Left renal pelvis (tissue), 4 donors: ENCODE measurements around the gene PCSK1. TPM values are rescaled to one million over a fixed set of nuclear protein-coding genes. Genes with fewer than 3 reads are reported as not detected.
"Not testable (repeated sequence)": the region's sequence is repeated elsewhere in the genome, so short reads cannot be mapped to it uniquely, and the experiment has no call there.

ENCODE experiments used
- DNase-seq, 4 donors: peaks; one replicate each; pipeline ENCODE4 v3.0.0-alpha.2; 2013; ENCODE audit warnings: low read depth in 4 of 4, low spot score in 3 of 4
- polyA plus RNA-seq, 4 donors: library from polyadenylated mRNA; unstranded; fragments of 120-200 nt; gene quantifications; one replicate each; pipeline ENCODE4 v1.2.1, GENCODE V29; 2013; ENCODE audit not compliant: insufficient read length in 4 of 4

The PCSK1 gene
- polyA plus RNA-seq, 4 donors = 0.10 to 0.29 (median 0.20) TPM

- DNase-seq = no peak
Measured at GRCh38 chr5:96427824-96428223, 5.2 kb downstream of the PCSK1 start.

DNA sequence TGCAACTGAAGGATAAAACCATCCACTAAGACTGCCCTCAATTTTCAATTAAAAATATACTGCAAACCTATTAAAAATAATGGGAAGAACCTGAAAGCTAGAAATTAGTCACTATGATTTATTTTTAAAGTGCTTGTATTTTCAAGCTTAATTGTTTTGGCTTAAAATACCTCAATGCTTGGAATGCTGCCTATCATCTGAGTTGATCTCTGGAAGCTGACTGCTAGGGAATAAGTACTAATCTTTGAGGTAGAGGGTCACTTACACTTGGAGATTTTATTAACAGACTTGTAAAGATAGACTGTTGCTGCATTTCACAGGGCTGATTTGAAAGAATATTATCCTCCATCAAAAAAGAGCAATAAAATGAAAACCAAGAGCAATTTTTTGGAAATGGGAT, 6.2 kb downstream of the PCSK1 start:
- no peak for DNase-seq

DNA sequence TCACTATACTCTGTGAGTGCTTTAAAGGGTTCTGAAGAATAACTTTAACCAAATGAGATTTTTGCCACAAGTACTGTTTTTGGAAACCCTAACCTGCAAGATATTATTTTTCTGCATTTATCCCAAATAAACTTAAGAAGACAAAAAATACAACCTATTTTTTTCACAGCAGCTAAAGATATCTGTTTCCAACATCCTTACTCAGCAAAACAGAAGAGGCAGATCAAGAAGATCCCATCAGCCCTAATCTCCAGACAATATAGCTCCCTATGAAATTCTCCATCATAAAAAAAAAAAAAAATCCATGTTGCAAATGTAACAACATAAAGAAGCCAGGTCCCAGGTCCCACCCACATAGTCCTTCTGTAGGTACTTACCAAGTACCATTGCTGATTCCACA, 7.6 kb downstream of the PCSK1 start:
- DNase-seq = no peak

DNA sequence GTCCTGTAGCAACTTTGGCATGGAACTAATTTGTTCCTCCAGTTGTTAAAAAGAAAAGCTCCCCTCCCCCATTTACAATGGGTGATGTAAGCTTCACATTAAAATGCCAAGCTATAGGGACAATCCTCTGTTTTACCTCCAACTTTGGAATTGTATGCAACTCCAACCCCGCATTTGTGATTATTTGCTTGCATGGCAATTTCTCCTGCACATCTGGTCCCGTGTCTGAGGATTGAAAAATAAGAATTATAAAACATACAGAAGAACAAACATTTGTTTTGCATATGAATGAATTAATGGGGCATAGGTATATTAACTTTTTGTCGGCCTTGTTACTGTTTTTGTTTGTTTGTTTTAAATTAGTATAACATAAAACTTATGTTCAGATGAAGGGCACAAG, 17.2 kb downstream of the PCSK1 start:
- DNase-seq = no peak

DNA sequence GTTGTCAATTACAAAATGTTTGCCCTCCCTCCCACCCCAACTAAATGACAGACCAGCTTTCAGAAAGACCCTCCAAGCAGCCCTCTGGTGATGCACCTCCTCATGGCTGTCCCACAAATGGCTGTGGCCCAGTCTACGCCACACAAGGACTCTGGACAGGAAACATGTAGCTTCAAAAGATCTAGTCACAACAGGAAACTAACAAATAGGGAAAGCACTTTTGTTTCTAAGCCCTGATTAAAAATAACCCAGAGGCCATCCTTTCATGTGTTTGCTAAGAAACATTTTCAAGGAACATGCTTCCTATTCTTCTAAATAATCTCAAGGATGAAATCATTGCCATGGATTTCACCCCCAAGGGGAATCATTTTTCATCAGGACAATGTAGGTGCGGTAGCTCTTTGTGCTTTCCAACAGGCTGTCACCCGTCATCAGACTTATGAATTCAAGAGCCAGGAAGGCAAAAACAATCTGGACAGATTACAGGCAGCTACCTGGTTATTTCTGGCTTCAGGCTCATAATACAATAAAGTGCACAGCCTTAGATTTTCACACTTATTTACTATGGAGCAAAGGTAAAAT, 20.1 kb downstream of the PCSK1 start:
- no peak for DNase-seq

GRCh38 chr5:96410013-96410412, 23.0 kb downstream of the PCSK1 start:
- DNase-seq = no peak

DNA sequence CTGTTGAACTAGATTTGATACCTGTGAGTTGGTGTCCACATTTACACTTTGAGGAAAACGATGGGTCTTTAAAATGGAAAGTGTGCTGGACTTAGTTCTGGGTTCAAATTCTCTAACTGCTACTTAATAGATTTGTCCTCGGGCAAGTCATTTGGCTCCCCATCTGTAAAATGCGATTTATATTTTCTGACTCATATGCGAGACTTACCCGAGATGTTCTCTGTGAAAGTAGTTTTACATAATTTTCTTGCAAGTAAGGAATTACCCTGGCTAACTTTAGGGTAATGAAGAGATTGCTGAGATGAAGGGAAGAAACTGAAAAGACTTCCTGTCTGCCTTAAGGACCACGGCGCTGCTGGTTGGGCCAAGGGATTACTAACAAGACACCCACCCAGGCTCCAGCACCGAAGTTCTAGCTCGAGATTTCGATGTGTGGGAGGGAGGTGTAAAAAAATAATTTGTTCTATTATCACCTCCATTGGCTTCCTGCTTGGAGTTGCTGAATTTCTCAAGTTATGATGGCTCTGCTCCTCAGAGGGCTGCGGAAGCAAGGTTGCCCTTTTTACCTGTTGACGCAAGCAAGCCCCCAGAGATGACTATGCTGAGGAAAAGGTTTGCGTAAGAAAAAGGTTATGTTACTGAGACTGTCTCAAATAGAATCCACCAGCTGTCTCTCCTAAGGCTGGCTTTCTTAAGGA, 24.1 kb downstream of the PCSK1 start:
- DNase-seq = no peak

GRCh38 chr5:96408210-96408777, 24.8 kb downstream of the PCSK1 start:
- no peak for DNase-seq

- DNase-seq = no peak
Measured at GRCh38 chr5:96407436-96407835, 25.6 kb downstream of the PCSK1 start.

DNA sequence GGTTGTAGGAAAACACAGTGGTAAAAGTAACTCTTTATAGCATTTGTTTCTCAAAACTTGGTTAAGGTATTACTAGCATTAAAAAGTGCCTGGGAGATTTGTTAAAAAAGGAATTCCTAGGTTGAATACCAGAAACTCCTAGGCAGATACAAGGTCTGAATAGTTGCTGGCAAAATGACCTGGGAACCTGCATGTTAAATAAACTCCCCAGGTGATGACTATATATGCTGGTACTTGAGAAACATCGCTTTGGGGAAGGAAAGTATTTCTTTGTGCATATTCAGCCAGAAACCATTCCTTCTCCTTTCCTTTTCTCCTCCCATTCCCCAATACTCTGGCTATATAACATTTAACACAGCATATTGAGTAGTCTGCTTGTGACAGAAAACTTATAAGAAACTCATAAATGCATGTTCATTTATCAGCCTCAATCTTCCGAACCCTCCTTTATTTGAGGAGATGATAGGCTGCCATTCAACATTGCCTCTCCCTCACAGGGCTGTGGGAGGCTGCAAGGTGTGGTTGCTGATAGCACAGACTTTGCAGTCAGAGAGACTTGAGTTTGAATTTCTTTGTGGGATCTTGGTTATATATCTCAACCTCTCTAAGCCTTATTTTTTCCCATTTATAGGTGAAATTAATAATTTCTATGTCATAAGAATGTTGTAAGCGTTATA, 28.7 kb downstream of the PCSK1 start:
- DNase-seq = no peak

- DNase-seq = no peak
Measured at GRCh38 chr5:96402500-96402899, 30.5 kb downstream of the PCSK1 start.

DNA sequence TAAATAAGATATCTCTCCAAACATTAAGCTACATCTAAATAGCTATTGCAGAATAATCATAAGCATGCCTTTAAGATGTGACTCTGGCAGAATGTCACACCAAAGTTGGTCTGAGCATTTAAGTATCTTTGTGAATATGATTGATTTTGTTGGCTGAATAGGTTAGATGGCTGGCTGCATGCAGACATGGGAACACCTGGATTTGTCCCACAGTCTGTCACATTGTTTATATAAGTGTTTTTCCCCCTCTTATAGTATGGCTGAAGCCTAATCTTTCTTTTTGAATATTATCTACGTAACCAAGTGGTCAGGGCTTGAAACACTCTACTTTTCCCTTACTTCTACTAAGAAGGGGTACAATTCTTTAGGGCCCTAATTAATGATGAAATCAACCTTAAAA, 36.2 kb downstream of the PCSK1 start:
- DNase-seq = no peak

GRCh38 chr5:96395295-96395694, 37.8 kb downstream of the PCSK1 start:
- not testable (repeated sequence) for DNase-seq

- DNase-seq = no peak
Measured at GRCh38 chr5:96391921-96392320, 41.1 kb downstream of the PCSK1 start.

DNA sequence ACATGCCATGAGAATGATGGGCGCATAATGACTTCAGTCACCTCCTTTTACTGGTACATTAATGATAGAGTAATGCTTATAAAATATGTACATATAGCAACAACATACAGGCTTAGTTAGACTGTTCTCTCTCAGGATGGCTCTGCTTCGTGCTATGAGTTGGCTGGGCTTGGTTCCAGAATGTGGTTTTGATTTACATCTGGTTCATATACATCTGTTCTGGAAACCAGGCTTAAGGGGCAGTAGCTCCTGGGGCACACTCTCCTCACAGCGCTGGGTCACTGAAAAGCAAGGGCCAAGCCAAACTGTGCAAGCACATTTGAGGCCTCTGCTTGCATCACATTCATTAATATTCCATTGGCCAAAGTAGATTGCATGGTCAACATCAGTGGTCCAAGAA, 44.9 kb downstream of the PCSK1 start:
- DNase-seq = no peak

- no peak for DNase-seq
Measured at GRCh38 chr5:96387616-96388015, 45.4 kb downstream of the PCSK1 start.

GRCh38 chr5:96385538-96385937, 47.5 kb downstream of the PCSK1 start:
- DNase-seq = no peak

- no peak for DNase-seq
Measured at GRCh38 chr5:96384353-96384752, 48.7 kb downstream of the PCSK1 start.

- no peak for DNase-seq
Measured at GRCh38 chr5:96381526-96381925, 51.5 kb downstream of the PCSK1 start.

- DNase-seq = no peak
Measured at GRCh38 chr5:96379896-96380295, 53.2 kb downstream of the PCSK1 start.

GRCh38 chr5:96377597-96377996, 55.5 kb downstream of the PCSK1 start:
- no peak for DNase-seq

GRCh38 chr5:96377167-96377566, 55.9 kb downstream of the PCSK1 start:
- no peak for DNase-seq
